Fibroblast of upper back skin (primary cell): Measurements from ENCODE around the gene MFSD12.
"Not testable (repeated sequence)": the region's sequence is repeated elsewhere in the genome, so short reads cannot be mapped to it uniquely, and the experiment has no call there.

ENCODE experiments used
- DNase-seq: peaks from one replicate; pipeline ENCODE4 v3.0.0-alpha.2; 2013

The MFSD12 gene

DNA sequence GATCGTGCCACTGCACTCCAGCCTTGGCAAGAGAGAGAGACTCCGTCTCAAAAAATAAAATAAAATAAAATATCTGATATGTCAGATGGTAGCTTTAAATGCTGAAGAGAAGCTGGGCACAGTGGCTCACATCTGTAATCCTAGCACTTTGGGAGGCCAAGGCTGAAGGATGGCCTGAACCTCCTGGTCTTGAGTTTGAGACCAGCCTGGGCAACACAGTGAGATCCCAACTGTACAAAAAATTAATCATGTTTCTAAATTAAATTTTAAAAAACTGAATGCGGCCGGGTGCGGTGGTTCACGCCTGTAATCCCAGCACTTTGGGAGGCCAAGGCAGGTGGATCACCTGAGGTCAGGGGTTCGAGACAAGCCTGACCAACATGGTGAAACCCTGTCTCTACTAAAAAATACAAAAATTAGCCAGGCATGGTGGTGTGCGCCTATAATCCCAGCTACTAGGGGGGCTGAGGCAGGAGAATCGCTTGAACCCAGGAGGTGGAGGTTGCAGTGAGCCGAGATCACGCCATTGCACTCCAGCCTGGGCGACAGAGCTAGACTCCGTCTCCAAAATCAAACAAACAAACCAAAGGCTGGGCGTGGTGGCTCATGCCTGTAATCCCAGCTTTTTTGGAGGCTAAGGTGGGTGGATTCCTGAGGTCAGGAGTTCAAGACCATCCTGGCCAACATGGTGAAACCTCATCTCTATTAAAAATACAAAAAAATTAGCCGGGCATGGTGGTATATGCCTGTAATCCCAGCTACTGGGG is 26.8 kb upstream of the MFSD12 start:
- not testable (repeated sequence) for DNase-seq

DNA sequence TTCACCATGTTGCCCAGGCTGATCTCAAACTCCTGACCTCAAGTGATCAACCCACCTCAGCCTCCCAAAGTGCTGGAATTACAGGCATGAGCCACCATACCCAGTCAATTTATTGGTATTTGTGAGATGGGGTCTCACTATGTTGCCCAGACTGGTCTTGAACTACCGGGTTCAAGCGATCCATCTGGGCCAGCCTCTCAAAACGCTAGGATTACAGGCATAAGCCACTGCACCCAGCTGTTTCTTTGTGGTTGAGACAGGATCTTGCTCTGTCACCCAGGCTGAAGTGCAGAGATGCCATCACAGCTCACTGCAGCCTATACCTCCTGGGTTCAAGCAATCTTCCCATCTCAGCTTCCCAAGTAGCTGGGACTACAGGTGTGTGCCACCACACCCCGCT is 24.4 kb upstream of the MFSD12 start:
- DNase-seq, result not testable (repeated sequence)

DNA sequence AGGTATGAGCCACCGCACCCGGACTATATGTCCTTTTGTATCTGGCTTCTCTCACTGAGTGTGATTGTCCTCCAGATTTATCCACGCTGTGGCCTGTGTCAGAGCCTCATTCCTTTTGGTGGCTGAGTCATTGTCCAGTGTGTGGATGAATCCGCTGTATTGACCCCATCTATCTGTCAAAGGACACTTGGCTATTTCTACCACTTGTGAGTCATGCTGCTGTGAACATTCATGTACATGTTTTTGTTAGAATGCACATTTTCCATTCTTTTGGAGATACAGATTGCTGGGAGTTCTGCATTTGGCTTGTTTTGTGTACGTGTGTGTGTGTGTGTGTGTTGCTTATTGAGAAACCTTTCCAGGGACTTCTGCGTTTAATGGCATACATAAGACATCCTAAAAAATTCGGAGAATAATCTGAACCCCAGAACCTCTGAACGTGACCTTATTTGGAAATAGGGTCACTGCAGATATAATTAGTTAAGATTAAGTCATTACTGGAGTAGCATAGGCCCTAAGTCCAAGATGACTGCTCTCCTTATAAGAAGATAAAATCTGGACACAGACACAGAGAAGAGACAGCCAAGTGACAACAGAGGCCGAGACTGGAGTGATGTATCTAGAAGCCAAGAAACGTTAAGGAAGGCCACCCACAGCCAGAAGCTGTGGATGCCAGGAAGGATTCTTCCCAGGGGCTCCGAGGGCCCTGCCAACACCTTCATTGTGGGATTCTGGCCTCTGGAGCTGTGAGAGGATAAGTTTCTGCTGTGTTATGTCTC is 23.0 kb upstream of the MFSD12 start:
- DNase-seq, result peak; percentile 88

DNA sequence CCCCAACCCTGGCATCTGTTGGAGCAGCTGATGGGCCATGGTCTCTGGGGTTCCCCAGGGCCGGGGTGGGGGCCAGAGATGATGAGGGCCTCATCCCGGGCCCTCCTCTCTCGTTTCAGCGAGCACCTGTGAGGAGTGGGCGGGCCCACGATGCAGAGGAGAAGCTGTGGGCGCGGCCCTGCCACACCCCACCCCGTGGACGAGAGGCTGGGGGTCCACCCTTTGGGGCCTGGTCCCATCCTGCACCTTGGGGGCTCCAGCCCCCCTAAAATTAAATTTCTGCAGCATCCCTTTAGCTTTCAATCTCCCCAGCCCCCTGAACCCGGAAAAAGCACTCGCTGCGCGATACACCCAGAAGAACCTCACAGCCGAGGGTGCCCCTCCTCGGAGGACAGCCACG is 21.0 kb upstream of the MFSD12 start:
- DNase-seq, result no peak

GRCh38 chr19:3577723-3578344 is 20.4 kb upstream of the MFSD12 start:
- DNase-seq, result no peak

- peak; percentile 66 for DNase-seq
Observed at GRCh38 chr19:3576696-3577443, 19.5 kb upstream of the MFSD12 start.

GRCh38 chr19:3575949-3576673 is 18.7 kb upstream of the MFSD12 start:
- DNase-seq, result no peak

- no peak for DNase-seq
Observed at GRCh38 chr19:3575260-3575741, 17.9 kb upstream of the MFSD12 start.

GRCh38 chr19:3573858-3574637 is 16.7 kb upstream of the MFSD12 start:
- peak; percentile 89 for DNase-seq

DNA sequence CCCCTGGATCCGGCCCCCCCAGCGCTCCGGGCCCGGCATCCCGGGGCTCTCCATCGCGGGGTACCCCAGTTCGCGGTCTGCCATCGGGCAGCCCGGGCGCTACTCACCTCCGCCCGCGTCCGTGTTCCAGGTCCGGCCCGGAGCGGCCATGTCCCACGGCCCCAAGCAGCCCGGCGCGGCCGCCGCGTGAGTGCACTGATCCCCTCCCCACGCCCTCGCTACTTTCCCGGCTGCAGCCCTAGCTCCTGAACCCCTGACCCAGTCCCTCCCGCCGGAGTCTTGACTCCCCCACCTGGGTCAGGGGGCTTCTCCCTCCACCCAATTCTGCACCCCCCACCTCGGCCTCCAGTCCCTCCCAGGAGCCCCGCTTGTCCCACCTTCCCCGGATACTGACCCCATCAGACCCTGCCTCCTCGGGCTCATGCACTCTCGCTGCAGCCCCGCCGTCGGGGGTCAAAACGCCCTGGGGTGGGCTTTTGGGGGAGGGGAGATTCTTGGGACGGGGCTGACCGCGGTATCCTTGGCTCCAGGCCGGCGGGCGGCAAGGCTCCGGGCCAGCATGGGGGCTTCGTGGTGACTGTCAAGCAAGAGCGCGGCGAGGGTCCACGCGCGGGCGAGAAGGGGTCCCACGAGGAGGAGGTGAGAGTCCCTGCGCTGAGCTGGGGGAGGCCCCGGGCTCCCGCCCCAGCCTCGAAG is 15.9 kb upstream of the MFSD12 start:
- DNase-seq, result no peak

- no peak for DNase-seq
Observed at GRCh38 chr19:3572855-3573161, 15.4 kb upstream of the MFSD12 start, which contains the start of gene HMG20B. Gene HMG20B (plus strand): TSS chr19:3572944. CDS start chr19:3573310, 366 bp downstream.

DNA sequence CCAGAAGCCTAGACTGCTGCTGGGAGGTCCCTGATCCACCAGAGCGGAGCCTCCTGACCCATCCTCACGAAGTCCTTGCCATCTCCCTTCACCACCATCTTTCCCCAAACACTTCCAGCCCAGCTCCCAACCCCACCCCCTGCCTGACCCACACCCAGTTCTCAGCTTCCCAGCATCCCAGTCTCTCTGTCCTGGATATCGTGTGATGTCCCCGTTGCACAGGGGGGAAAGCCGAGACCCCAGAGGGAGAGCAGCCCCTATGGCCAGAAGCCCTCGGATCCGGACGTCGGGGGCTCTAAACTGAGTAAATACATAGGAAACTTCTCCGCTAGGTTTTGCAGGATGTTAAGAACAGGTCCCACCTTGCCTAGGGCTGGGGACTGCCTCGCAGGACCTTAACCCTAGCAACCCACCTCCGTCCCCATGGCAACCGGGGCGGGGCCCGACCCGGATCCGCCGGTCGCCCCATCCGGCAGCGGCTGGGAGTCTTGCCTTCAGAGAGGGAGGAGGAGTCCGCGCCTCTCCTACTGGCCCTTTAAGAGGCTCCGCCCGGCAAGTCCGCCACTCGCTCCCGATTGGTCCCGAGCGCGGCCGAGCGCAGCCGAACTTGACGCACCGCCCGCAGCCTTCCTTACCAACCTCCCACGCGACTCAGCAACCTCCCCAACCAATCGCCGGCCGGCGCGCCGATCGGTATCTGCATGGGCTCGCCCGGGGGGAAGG is 14.9 kb upstream of the MFSD12 start:
- DNase-seq, result peak; percentile 100

- DNase-seq, result no peak
Observed at GRCh38 chr19:3570606-3571011, 13.2 kb upstream of the MFSD12 start.

DNA sequence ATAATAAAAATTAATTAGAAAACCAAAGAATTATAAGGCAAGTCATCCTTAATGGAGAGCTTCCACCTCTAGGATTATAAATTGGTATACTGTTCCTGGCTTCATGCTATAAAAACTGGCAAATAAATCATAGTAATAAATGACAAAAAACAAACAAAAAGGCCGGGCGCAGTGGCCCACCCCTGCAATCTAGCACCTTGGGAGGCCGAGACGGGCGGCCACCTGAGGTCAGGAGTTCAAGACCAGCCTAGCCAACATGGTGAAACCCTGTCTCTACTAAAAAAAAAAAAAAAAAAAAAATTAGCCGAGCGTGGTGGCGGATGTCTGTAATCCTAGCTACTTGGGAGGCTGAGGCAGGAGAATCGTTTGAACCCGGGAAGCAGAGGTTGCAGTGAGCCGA is 12.7 kb upstream of the MFSD12 start:
- DNase-seq, result not testable (repeated sequence)

GRCh38 chr19:3565139-3565538 is 7.8 kb upstream of the MFSD12 start:
- peak; percentile 40 for DNase-seq

GRCh38 chr19:3563709-3564524 is 6.5 kb upstream of the MFSD12 start:
- no peak for DNase-seq

DNA sequence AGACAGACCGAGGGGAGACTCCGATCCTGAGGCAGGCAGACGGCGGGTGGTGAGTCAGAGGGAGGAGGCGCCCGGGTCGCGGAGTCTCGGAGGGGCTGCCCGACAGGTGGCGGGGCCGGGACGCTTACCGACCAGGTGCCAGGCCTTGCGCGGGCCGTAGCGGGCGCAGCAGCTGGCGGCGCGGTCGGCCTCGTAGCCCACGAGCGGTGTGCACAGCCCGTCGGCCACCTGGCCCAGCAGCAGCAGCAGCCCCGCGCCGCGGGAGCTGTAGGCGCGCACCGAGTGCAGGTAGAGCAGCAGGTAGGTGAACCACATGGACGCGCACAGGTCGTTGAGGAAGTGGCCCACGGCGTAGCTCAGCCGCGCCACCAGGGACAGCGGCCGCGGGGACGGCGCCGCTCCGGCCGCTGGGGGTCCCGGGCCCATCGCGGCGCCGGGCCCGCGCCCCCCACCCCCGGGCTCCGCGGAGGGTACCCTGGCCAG is 367 bp downstream of the MFSD12 start:
- DNase-seq, result no peak

- DNase-seq, result no peak
Observed at GRCh38 chr19:3556423-3556977, 886 bp downstream of the MFSD12 start.
